ENCODE measurements around the gene MAP2K1. TPM values are rescaled to one million over a fixed set of nuclear protein-coding genes. Genes with fewer than 3 reads are reported as not detected.

The MAP2K1 gene
- total and polyA plus RNA-seq, 5 donors from 2014 or later, result 34.2 to 49.0 (median 38.6) TPM

DNA sequence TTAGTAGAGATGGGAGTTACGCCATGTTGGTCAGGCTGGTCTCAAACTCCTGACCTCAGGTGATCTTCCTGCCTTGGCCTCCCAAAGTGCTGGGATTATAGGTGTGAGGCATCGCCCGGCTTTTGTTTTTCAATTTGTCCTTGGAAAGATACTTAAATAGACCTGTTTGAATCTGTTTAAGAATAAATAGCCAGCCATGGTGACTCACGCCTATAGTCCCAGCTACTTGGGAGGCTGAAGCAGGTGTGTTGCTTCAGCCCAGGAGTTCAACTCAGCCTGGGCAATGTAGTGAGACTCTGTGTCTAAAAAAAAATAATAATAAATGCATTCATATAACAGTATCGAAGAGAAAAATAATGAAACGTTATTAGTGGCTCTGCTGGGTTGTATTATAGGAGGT is 93.6 kb downstream of the MAP2K1 start:
- peaks cover 4 to 24% (median 14%) of the 10 kb centered on the region in 4 donors for H3K4me1 Mint-ChIP-seq
- Histone ChIP-seq H3K4me3 (ENCODE audit: low read depth, low read length) (no peak overlapping the region), H3K4me1 (ENCODE audit: control insufficient read depth, insufficient read depth, low read length, poor library complexity, severe bottlenecking) (no peaks in the 10 kb centered on the region), H3K27me3 (ENCODE audit: control insufficient read depth, insufficient read depth, low read length) (no peaks in the 10 kb centered on the region), H3K27ac (ENCODE audit: insufficient read depth, low read length, poor library complexity, severe bottlenecking) (no peak overlapping the region), H3K36me3 (ENCODE audit: control insufficient read depth, insufficient read depth, low read length) (peaks cover 31% of the 10 kb centered on the region), H3K9me3 (ENCODE audit: control insufficient read depth in 2 of 2, low read length in 2 of 2) (no peaks in the 10 kb centered on the region)
- H3K9me3 Mint-ChIP-seq, result no peaks in the 10 kb centered on the region
- ATAC-seq (ENCODE audit: low read depth in 2 of 2) (no peak), DNase-seq (no peak)
- H3K27me3 Mint-ChIP-seq, result no peaks in the 10 kb centered on the region
- peak overlapping the region; percentile 12 to 63 (median 25) for H3K27ac Mint-ChIP-seq
- H3K36me3 Mint-ChIP-seq, result peaks cover 42% of the 10 kb centered on the region
- H3K4me3 Mint-ChIP-seq, result no peak overlapping the region

GRCh38 chr15:66481107-66481856 is 94.6 kb downstream of the MAP2K1 start:
- DNase-seq, result no peak
- H3K27me3 ChIP-seq (ENCODE audit: control insufficient read depth, insufficient read depth, low read length), result no peaks in the 10 kb centered on the region
- no peaks in the 10 kb centered on the region for H3K9me3 Mint-ChIP-seq
- no peaks in the 10 kb centered on the region for H3K27me3 Mint-ChIP-seq
- no peak overlapping the region for H3K4me3 ChIP-seq (ENCODE audit: low read depth, low read length)
- no peaks in the 10 kb centered on the region for H3K4me1 ChIP-seq (ENCODE audit: control insufficient read depth, insufficient read depth, low read length, poor library complexity, severe bottlenecking)
- H3K4me3 Mint-ChIP-seq, result no peak overlapping the region
- peaks cover 37% of the 10 kb centered on the region for H3K36me3 ChIP-seq (ENCODE audit: control insufficient read depth, insufficient read depth, low read length)
- peaks cover 38% of the 10 kb centered on the region for H3K36me3 Mint-ChIP-seq
- no peaks in the 10 kb centered on the region for H3K9me3 ChIP-seq (ENCODE audit: control insufficient read depth in 2 of 2, low read length in 2 of 2)
- H3K27ac ChIP-seq (ENCODE audit: insufficient read depth, low read length, poor library complexity, severe bottlenecking), result no peak overlapping the region
- H3K4me1 Mint-ChIP-seq, result peaks cover 2 to 17% (median 10%) of the 10 kb centered on the region in 4 donors
- no peak for ATAC-seq (ENCODE audit: low read depth in 2 of 2)
- peak overlapping the region in 2 of 3 donors; percentile 33 to 62 for H3K27ac Mint-ChIP-seq

DNA sequence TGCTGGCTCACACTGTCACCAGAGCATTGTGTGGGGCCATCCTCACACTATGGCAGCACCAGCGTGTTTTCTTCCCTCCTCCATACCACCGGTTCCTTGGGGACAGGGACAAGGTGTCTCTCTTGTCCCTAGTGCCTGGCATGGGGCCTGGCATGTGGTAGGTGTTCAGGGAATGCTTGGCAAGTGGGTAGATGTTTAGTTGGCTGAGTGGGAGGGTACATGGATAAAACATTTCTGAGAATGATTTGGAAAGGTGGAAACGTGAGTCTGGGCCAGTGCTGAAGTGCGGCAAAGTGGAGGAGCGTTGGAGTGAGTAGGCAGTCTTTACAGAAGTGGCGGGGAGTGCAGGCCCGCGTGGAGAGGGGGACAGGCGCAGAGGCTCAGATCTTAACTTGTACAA is 95.8 kb downstream of the MAP2K1 start:
- Histone ChIP-seq H3K27me3 (ENCODE audit: control insufficient read depth, insufficient read depth, low read length) (no peaks in the 10 kb centered on the region), H3K9me3 (ENCODE audit: control insufficient read depth in 2 of 2, low read length in 2 of 2) (no peaks in the 10 kb centered on the region), H3K4me3 (ENCODE audit: low read depth, low read length) (no peak overlapping the region), H3K27ac (ENCODE audit: insufficient read depth, low read length, poor library complexity, severe bottlenecking) (no peak overlapping the region), H3K36me3 (ENCODE audit: control insufficient read depth, insufficient read depth, low read length) (peaks cover 48% of the 10 kb centered on the region), H3K4me1 (ENCODE audit: control insufficient read depth, insufficient read depth, low read length, poor library complexity, severe bottlenecking) (no peaks in the 10 kb centered on the region)
- Mint-ChIP-seq H3K36me3 (peaks cover 39% of the 10 kb centered on the region), H3K4me3 (no peak overlapping the region), H3K27me3 (no peaks in the 10 kb centered on the region), H3K9me3 (no peaks in the 10 kb centered on the region), H3K27ac (peak overlapping the region in 2 of 3 donors; percentile 33 to 79), H3K4me1 (peaks cover 0 to 14% (median 6%) of the 10 kb centered on the region in 4 donors)
- ATAC-seq (ENCODE audit: low read depth in 2 of 2), result no peak
- no peak for DNase-seq

DNA sequence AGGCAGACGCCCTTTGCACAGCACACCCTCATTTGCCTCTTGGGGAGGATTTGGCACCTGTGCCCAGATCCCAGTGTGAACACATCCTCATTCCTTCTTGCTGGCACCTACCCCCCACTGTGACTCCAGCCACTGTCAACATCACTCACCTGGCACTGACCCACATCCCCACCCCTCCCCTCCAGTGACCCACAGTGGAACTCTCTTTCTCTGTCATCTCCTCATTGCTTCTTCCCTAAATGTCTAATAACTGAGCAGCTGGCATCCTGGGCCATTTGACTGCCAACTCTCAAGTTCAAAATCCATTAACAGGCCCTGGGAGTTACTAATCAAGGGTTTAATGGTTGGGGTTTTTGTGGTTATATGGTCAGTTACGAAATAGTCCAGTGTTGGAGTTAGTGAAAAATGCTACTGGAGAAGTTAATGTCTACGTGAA is 96.4 kb downstream of the MAP2K1 start:
- peaks cover 45% of the 10 kb centered on the region for H3K36me3 Mint-ChIP-seq
- ATAC-seq (ENCODE audit: low read depth in 2 of 2) (no peak), DNase-seq (no peak)
- H3K4me1 Mint-ChIP-seq, result peaks cover 0 to 14% (median 6%) of the 10 kb centered on the region in 4 donors
- H3K27me3 ChIP-seq (ENCODE audit: control insufficient read depth, insufficient read depth, low read length), result no peaks in the 10 kb centered on the region
- no peaks in the 10 kb centered on the region for H3K9me3 Mint-ChIP-seq
- H3K27ac Mint-ChIP-seq, result peak overlapping the region in 1 of 3 donors; percentile 79
- H3K9me3 ChIP-seq (ENCODE audit: control insufficient read depth in 2 of 2, low read length in 2 of 2), result no peaks in the 10 kb centered on the region
- peaks cover 54% of the 10 kb centered on the region for H3K36me3 ChIP-seq (ENCODE audit: control insufficient read depth, insufficient read depth, low read length)
- no peak overlapping the region for H3K27ac ChIP-seq (ENCODE audit: insufficient read depth, low read length, poor library complexity, severe bottlenecking)
- no peaks in the 10 kb centered on the region for H3K27me3 Mint-ChIP-seq
- H3K4me3 ChIP-seq (ENCODE audit: low read depth, low read length), result no peak overlapping the region
- H3K4me1 ChIP-seq (ENCODE audit: control insufficient read depth, insufficient read depth, low read length, poor library complexity, severe bottlenecking), result no peaks in the 10 kb centered on the region
- H3K4me3 Mint-ChIP-seq, result no peak overlapping the region

DNA sequence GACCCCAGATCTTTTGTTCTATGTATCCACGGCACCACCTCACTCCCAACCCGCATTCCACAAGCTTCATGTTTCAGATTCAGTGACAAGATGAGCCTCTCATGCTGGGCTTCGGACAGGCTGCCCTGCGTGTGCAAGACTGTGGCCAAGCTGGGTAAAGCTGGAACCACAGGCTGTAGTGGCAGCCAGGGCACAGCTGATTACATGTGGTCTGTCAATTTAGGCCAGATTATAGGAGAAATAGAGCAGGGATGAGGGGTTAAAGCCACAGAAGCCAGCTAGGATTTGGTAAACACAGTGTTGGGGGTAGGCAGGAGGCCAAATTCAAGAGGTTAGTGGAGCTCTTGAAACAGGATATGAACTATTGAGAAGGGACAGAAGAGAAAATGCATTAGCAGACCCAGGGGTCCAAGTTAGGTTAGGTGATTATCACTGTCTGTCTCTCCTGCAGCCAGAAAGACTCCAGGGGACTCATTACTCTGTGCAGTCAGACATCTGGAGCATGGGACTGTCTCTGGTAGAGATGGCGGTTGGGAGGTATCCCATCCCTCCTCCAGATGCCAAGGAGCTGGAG is 97.9 kb downstream of the MAP2K1 start:
- H3K36me3 Mint-ChIP-seq, result peaks cover 43% of the 10 kb centered on the region
- Histone ChIP-seq H3K4me3 (ENCODE audit: low read depth, low read length) (no peak overlapping the region), H3K4me1 (ENCODE audit: control insufficient read depth, insufficient read depth, low read length, poor library complexity, severe bottlenecking) (no peaks in the 10 kb centered on the region), H3K27ac (ENCODE audit: insufficient read depth, low read length, poor library complexity, severe bottlenecking) (no peak overlapping the region), H3K9me3 (ENCODE audit: control insufficient read depth in 2 of 2, low read length in 2 of 2) (no peaks in the 10 kb centered on the region), H3K27me3 (ENCODE audit: control insufficient read depth, insufficient read depth, low read length) (no peaks in the 10 kb centered on the region), H3K36me3 (ENCODE audit: control insufficient read depth, insufficient read depth, low read length) (peaks cover 68% of the 10 kb centered on the region)
- H3K9me3 Mint-ChIP-seq, result no peaks in the 10 kb centered on the region
- DNase-seq (no peak), ATAC-seq (ENCODE audit: low read depth in 2 of 2) (no peak)
- H3K4me3 Mint-ChIP-seq, result no peak overlapping the region
- H3K27ac Mint-ChIP-seq, result peak overlapping the region in 2 of 3 donors; percentile 42 to 74
- peaks cover 0 to 8% (median 6%) of the 10 kb centered on the region in 4 donors for H3K4me1 Mint-ChIP-seq
- no peaks in the 10 kb centered on the region for H3K27me3 Mint-ChIP-seq

- Histone ChIP-seq H3K4me3 (ENCODE audit: low read depth, low read length) (no peak overlapping the region), H3K36me3 (ENCODE audit: control insufficient read depth, insufficient read depth, low read length) (peaks cover 77% of the 10 kb centered on the region), H3K4me1 (ENCODE audit: control insufficient read depth, insufficient read depth, low read length, poor library complexity, severe bottlenecking) (no peaks in the 10 kb centered on the region), H3K27ac (ENCODE audit: insufficient read depth, low read length, poor library complexity, severe bottlenecking) (no peak overlapping the region), H3K9me3 (ENCODE audit: control insufficient read depth in 2 of 2, low read length in 2 of 2) (no peaks in the 10 kb centered on the region), H3K27me3 (ENCODE audit: control insufficient read depth, insufficient read depth, low read length) (no peaks in the 10 kb centered on the region)
- H3K27me3 Mint-ChIP-seq, result no peaks in the 10 kb centered on the region
- no peaks in the 10 kb centered on the region for H3K9me3 Mint-ChIP-seq
- H3K4me1 Mint-ChIP-seq, result peaks cover 0 to 11% (median 6%) of the 10 kb centered on the region in 4 donors
- H3K4me3 Mint-ChIP-seq, result no peak overlapping the region
- DNase-seq (no peak), ATAC-seq (ENCODE audit: low read depth in 2 of 2) (no peak)
- H3K36me3 Mint-ChIP-seq, result peaks cover 43% of the 10 kb centered on the region
- H3K27ac Mint-ChIP-seq, result peak overlapping the region in 1 of 3 donors; percentile 26
Observed at GRCh38 chr15:66486887-66487286, 100.2 kb downstream of the MAP2K1 start.

DNA sequence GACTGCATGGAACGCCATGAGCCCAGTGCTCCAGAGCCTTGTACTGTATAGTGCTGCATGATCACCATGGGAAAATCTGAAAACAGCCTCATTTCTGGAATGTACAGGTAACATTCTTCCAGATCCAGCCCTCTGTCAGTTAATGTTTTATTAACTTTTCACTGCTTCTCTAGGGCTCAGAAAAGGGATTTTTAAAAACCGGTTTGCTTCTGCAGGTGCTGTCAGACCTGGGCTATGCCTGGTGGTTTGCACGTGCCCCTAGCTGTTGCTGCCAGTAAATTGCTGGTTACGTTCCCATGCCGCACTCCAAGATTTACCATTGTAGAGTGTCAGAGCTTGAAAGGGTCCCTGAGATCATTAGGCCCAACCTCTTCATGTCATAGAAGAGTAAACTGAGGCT is 101.8 kb downstream of the MAP2K1 start:
- peaks cover 37% of the 10 kb centered on the region for H3K36me3 Mint-ChIP-seq
- Histone ChIP-seq H3K9me3 (ENCODE audit: control insufficient read depth in 2 of 2, low read length in 2 of 2) (no peaks in the 10 kb centered on the region), H3K4me1 (ENCODE audit: control insufficient read depth, insufficient read depth, low read length, poor library complexity, severe bottlenecking) (no peaks in the 10 kb centered on the region), H3K27me3 (ENCODE audit: control insufficient read depth, insufficient read depth, low read length) (no peaks in the 10 kb centered on the region), H3K36me3 (ENCODE audit: control insufficient read depth, insufficient read depth, low read length) (peaks cover 83% of the 10 kb centered on the region), H3K4me3 (ENCODE audit: low read depth, low read length) (no peak overlapping the region), H3K27ac (ENCODE audit: insufficient read depth, low read length, poor library complexity, severe bottlenecking) (no peak overlapping the region)
- no peak overlapping the region for H3K4me3 Mint-ChIP-seq
- no peaks in the 10 kb centered on the region for H3K9me3 Mint-ChIP-seq
- DNase-seq (no peak), ATAC-seq (ENCODE audit: low read depth in 2 of 2) (no peak)
- peaks cover 0 to 11% (median 4%) of the 10 kb centered on the region in 4 donors for H3K4me1 Mint-ChIP-seq
- no peaks in the 10 kb centered on the region for H3K27me3 Mint-ChIP-seq
- peak overlapping the region in 2 of 3 donors; percentile 38 to 58 for H3K27ac Mint-ChIP-seq
